CD8-positive, alpha-beta memory T cell (primary cell): ENCODE results near the gene ORMDL3. TPM values are rescaled to one million over a fixed set of nuclear protein-coding genes. Genes with fewer than 3 reads are reported as not detected.
A peak's percentile ranks its signal among the peaks of the same experiment; 100 is the strongest.
"Not testable (repeated sequence)": the region's sequence is repeated elsewhere in the genome, so short reads cannot be mapped to it uniquely, and the experiment has no call there.

ENCODE experiments used
- CTCF ChIA-PET: fragments of 350-600 bp; sonication (Branson Sonifier 250); formaldehyde crosslinking; loops from one replicate; lab custom pipeline; 2021; ENCODE audit warnings: antibody characterized with exemption; lab: Charles Lee
- POLR2A ChIA-PET: fragments of 350-600 bp; sonication (Branson Sonifier 250); formaldehyde crosslinking; loops from one replicate; lab custom pipeline; 2021; ENCODE audit warnings: antibody characterized with exemption; lab: Charles Lee
- DNase-seq, 5 donors: peaks; one replicate each; pipeline versions ENCODE4 v3.0.0 to v3.0.0-alpha.2; 2020 to 2022; ENCODE audit warnings: mixed read lengths in 1 of 5
- H3K27ac ChIP-seq: one replicate; pipeline ENCODE4 v1.7.0; 2013; ENCODE audit warnings: low read depth, mild to moderate bottlenecking, low read length, moderate library complexity
- H3K27me3 ChIP-seq: 2 replicates; pipeline ENCODE4 v1.7.0; 2013; ENCODE audit warnings: low read length, mild to moderate bottlenecking; ENCODE audit not compliant: insufficient read depth, poor library complexity, severe bottlenecking
- H3K36me3 ChIP-seq: 2 replicates; pipeline ENCODE4 v1.7.0; 2013; ENCODE audit warnings: mild to moderate bottlenecking, low read length, moderate library complexity; ENCODE audit not compliant: insufficient read depth
- H3K4me1 ChIP-seq: 2 replicates; pipeline ENCODE4 v1.7.0; 2013; ENCODE audit warnings: mild to moderate bottlenecking, low read length, moderate library complexity; ENCODE audit not compliant: insufficient read depth
- H3K4me3 ChIP-seq: 2 replicates; pipeline ENCODE4 v1.7.0; 2013; ENCODE audit warnings: mild to moderate bottlenecking, low read length
- H3K9me3 ChIP-seq: 2 replicates; pipeline ENCODE4 v1.7.0; 2013; ENCODE audit warnings: mild to moderate bottlenecking, low read length
- H3K27ac Mint-ChIP-seq, 8 donors: one replicate each; pipeline ENCODE4 v1.8.0; 2020 to 2021; ENCODE audit warnings: mixed read lengths in 8 of 8, mild to moderate bottlenecking in 6 of 8, inconsistent platforms in 3 of 8, moderate library complexity in 3 of 8
- H3K27me3 Mint-ChIP-seq, 2 donors: one replicate each; pipeline ENCODE4 v1.8.0; 2020 to 2021; ENCODE audit warnings: mixed read lengths in 2 of 2, mild to moderate bottlenecking in 1 of 2, moderate library complexity in 1 of 2
- H3K36me3 Mint-ChIP-seq, 3 donors: one replicate each; pipeline ENCODE4 v1.8.0; 2020 to 2021; ENCODE audit warnings: mixed read lengths in 3 of 3, inconsistent platforms in 1 of 3, mild to moderate bottlenecking in 1 of 3
- H3K4me1 Mint-ChIP-seq, 3 donors: one replicate each; pipeline ENCODE4 v1.8.0; 2020 to 2021; ENCODE audit warnings: mixed read lengths in 3 of 3, inconsistent platforms in 1 of 3, mild to moderate bottlenecking in 1 of 3
- H3K4me3 Mint-ChIP-seq, 7 donors: one replicate each; pipeline ENCODE4 v1.8.0; 2020 to 2021; ENCODE audit warnings: mixed read lengths in 7 of 7, mild to moderate bottlenecking in 6 of 7, moderate library complexity in 4 of 7, inconsistent platforms in 2 of 7
- H3K9me3 Mint-ChIP-seq, 5 donors: one replicate each; pipeline ENCODE4 v1.8.0; 2020 to 2022; ENCODE audit warnings: mixed read lengths in 5 of 5, mild to moderate bottlenecking in 3 of 5, moderate library complexity in 2 of 5, inconsistent platforms in 1 of 5
- polyA plus RNA-seq: library from polyadenylated mRNA; unstranded; fragments of 300-500 nt; fragmentation: Illumina TruSeq; gene quantifications from one replicate; pipeline ENCODE4 v1.2.3, GENCODE V29; 2021
- total RNA-seq, 2 experiments: library from RNA; stranded (reverse); gene quantifications; one replicate each; pipeline ENCODE4 v1.2.3, GENCODE V29; 2021

The ORMDL3 gene
- total and polyA plus RNA-seq, 3 experiments from 2014 or later: 73.6 to 217 (median 76.4) TPM

- Mint-ChIP-seq H3K4me1 (peaks cover 7 to 10% (median 8%) of the 10 kb centered on the region in 3 donors), H3K9me3 (no peaks in the 10 kb centered on the region), H3K4me3 (no peak overlapping the region), H3K27me3 (no peaks in the 10 kb centered on the region), H3K36me3 (peaks cover 9 to 85% (median 36%) of the 10 kb centered on the region in 3 donors), H3K27ac (peak overlapping the region in 2 of 8 donors; percentile 4 to 5)
- Histone ChIP-seq H3K4me1 (peaks cover 1% of the 10 kb centered on the region), H3K9me3 (no peaks in the 10 kb centered on the region), H3K27ac (no peak overlapping the region), H3K36me3 (peaks cover 6% of the 10 kb centered on the region), H3K27me3 (no peaks in the 10 kb centered on the region), H3K4me3 (no peak overlapping the region)
- POLR2A ChIA-PET: interaction anchor here (0.7 kb wide), 4 partner anchors 11 to 149 kb away, joined by 4 to 16 read pairs (median 4); no protein-coding TSS in a partner anchor
- CTCF ChIA-PET: interaction anchor here (0.9 to 1.7 kb wide), 2 partner anchors 72 to 255 kb away, joined by 3 to 4 read pairs; partner anchors contain the start of gene PSMD3
- DNase-seq: no peak
These were observed 18.5 kb downstream of the ORMDL3 start for GRCh38 chr17:39908789-39909352.

GRCh38 chr17:39904990-39905288, 22.5 kb downstream of the ORMDL3 start:
- no peak overlapping the region for H3K27ac ChIP-seq
- peaks cover 5% of the 10 kb centered on the region for H3K36me3 ChIP-seq
- POLR2A ChIA-PET: no interaction called here
- no peak overlapping the region for H3K4me3 Mint-ChIP-seq
- H3K27me3 ChIP-seq: no peaks in the 10 kb centered on the region
- peaks cover 17 to 20% (median 18%) of the 10 kb centered on the region in 3 donors for H3K4me1 Mint-ChIP-seq
- H3K9me3 Mint-ChIP-seq: no peaks in the 10 kb centered on the region
- CTCF ChIA-PET: interaction anchor here (0.9 to 1.6 kb wide), 2 partner anchors 54 to 75 kb away, joined by 3 to 5 read pairs; partner anchors contain the start of gene PSMD3
- H3K9me3 ChIP-seq: no peaks in the 10 kb centered on the region
- H3K36me3 Mint-ChIP-seq: peaks cover 6 to 58% (median 26%) of the 10 kb centered on the region in 3 donors
- no peaks in the 10 kb centered on the region for H3K27me3 Mint-ChIP-seq
- H3K27ac Mint-ChIP-seq: peak overlapping the region in 1 of 8 donors; percentile 77
- H3K4me1 ChIP-seq: peaks cover 14% of the 10 kb centered on the region
- H3K4me3 ChIP-seq: no peak overlapping the region
- no peak for DNase-seq

DNA sequence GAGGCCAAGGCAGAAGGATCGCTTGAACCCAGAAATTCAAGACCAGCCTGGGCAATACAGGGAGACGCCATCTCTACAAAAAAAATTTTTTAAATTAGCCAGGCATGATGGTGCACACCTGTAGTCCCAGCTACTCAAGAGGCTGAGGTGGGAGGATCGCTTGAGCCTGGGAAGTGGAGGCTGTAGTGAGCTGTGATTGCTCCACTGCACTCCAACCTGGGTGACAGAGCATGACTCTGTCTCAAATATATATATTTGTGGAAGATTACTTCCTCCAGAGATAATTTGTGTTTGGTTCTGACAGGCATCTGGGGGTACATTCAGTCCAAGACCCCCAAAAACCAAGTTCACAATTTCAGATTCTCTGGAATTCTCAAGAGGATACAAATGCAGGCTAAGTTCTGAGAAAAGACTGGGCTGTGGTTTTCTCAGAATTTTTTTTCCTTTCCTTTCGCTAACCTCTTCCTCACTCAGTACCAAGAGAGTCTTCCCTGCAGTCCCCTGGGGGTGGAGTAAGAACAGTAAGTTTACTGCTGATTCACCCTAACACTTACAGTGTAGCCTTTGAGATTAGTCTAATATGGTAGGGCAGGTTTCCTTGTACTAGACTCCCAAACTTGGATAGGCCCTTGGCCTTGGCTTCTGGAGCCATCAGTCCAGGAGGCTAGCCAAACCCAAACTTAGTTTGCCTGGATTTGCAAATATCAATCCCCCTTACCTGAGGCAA, 24.1 kb downstream of the ORMDL3 start:
- DNase-seq: no peak
- Histone ChIP-seq H3K4me1 (peaks cover 14% of the 10 kb centered on the region), H3K4me3 (no peak overlapping the region), H3K27me3 (no peaks in the 10 kb centered on the region), H3K27ac (peak overlapping the region; percentile 11), H3K9me3 (no peaks in the 10 kb centered on the region), H3K36me3 (no peaks in the 10 kb centered on the region)
- Mint-ChIP-seq H3K27me3 (no peaks in the 10 kb centered on the region), H3K4me3 (peak overlapping the region in 6 of 7 donors; percentile 6 to 65 (median 48)), H3K36me3 (peaks cover 6 to 46% (median 23%) of the 10 kb centered on the region in 3 donors), H3K4me1 (peaks cover 17 to 20% (median 18%) of the 10 kb centered on the region in 3 donors), H3K9me3 (no peaks in the 10 kb centered on the region), H3K27ac (peak overlapping the region in 6 of 8 donors; percentile 52 to 80 (median 67))
- POLR2A ChIA-PET: interaction anchor here (0.6 kb wide), 1 partner anchor 166 kb away, joined by 6 read pairs; no protein-coding TSS in a partner anchor
- CTCF ChIA-PET: interaction anchor here (1.4 to 1.6 kb wide), 2 partner anchors 22 to 77 kb away, joined by 3 read pairs; partner anchors contain the start of gene PSMD3

- not testable (repeated sequence) for H3K9me3 Mint-ChIP-seq, H3K27ac Mint-ChIP-seq, H3K4me3 Mint-ChIP-seq, DNase-seq, H3K27ac ChIP-seq, H3K9me3 ChIP-seq, H3K27me3 ChIP-seq, H3K36me3 ChIP-seq, H3K4me3 ChIP-seq, H3K27me3 Mint-ChIP-seq
- Mint-ChIP-seq H3K36me3 (peaks cover 6 to 37% (median 19%) of the 10 kb centered on the region in 3 donors), H3K4me1 (peaks cover 17 to 20% (median 18%) of the 10 kb centered on the region in 3 donors)
- ChIA-PET CTCF (interaction anchor here (1.4 kb wide), 1 partner anchor 24 kb away, joined by 3 read pairs; no protein-coding TSS in a partner anchor), POLR2A (interaction anchor here (0.6 kb wide), 1 partner anchor 89 kb away, joined by 3 read pairs; no protein-coding TSS in a partner anchor)
- peaks cover 14% of the 10 kb centered on the region for H3K4me1 ChIP-seq
These were observed 25.4 kb downstream of the ORMDL3 start for GRCh38 chr17:39902027-39902426.

DNA sequence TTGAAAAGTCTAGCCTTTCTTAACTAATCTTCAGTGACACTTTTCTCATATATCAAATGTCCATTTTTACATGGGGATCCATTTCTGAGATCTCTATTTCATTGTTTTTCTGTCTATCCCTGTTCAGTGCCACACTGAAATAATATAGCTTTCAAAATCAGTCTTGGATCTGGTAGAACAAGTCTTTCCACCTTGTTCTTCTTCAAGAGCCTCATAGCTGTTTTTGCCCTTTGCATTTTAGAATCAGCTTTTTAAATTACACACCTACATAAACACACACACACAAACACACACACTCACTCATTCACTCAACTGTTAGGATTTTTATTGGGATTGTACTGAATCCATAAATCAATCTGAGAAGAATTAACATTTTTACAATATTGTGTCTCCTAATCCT, 28.2 kb downstream of the ORMDL3 start:
- Histone ChIP-seq H3K27ac (no peak overlapping the region), H3K4me1 (peaks cover 14% of the 10 kb centered on the region), H3K9me3 (no peaks in the 10 kb centered on the region), H3K36me3 (no peaks in the 10 kb centered on the region), H3K4me3 (no peak overlapping the region), H3K27me3 (no peaks in the 10 kb centered on the region)
- H3K4me3 Mint-ChIP-seq: no peak overlapping the region
- peaks cover 14 to 22% (median 16%) of the 10 kb centered on the region in 3 donors for H3K4me1 Mint-ChIP-seq
- ChIA-PET CTCF (no interaction called here), POLR2A (no interaction called here)
- no peaks in the 10 kb centered on the region for H3K9me3 Mint-ChIP-seq
- peak overlapping the region in 1 of 8 donors; percentile 36 for H3K27ac Mint-ChIP-seq
- peaks cover 0 to 9% (median 4%) of the 10 kb centered on the region in 3 donors for H3K36me3 Mint-ChIP-seq
- no peak for DNase-seq
- no peaks in the 10 kb centered on the region for H3K27me3 Mint-ChIP-seq

DNA sequence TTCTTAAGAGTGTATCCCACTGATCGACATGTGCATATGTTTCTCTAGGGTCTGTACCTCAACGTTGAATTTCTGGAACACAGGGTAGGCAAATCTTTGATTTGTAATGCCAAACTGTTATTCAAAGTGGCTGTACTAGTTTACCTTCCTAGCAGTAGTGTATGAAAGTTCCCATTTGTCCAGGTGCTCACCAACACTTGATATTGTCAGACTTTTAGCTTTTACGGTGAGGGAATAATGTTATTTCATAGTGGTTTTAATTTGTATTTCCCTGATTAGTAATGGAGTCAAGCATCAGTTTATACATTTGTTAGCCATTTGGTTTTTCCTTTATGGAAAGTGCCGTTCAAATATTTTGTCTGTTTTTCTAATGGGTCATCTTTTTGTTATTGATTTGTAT, 29.3 kb downstream of the ORMDL3 start:
- Mint-ChIP-seq H3K27me3 (no peaks in the 10 kb centered on the region), H3K4me3 (no peak overlapping the region), H3K36me3 (peaks cover 0 to 6% (median 3%) of the 10 kb centered on the region in 3 donors), H3K9me3 (no peaks in the 10 kb centered on the region), H3K27ac (peak overlapping the region in 1 of 8 donors; percentile 15), H3K4me1 (peaks cover 6 to 11% (median 8%) of the 10 kb centered on the region in 3 donors)
- H3K9me3 ChIP-seq: no peaks in the 10 kb centered on the region
- H3K4me3 ChIP-seq: no peak overlapping the region
- DNase-seq: no peak
- no peaks in the 10 kb centered on the region for H3K36me3 ChIP-seq
- peaks cover 5% of the 10 kb centered on the region for H3K4me1 ChIP-seq
- CTCF ChIA-PET: no interaction called here
- POLR2A ChIA-PET: no interaction called here
- no peaks in the 10 kb centered on the region for H3K27me3 ChIP-seq
- H3K27ac ChIP-seq: no peak overlapping the region

- Mint-ChIP-seq H3K27me3 (peaks cover 0 to 13% of the 10 kb centered on the region in 2 donors), H3K4me1 (peaks cover 4 to 9% (median 4%) of the 10 kb centered on the region in 3 donors), H3K4me3 (no peak overlapping the region), H3K27ac (peak overlapping the region in 4 of 8 donors; percentile 24 to 95 (median 58)), H3K9me3 (peaks cover 0 to 4% (median 0%) of the 10 kb centered on the region in 5 donors), H3K36me3 (peaks cover 0 to 3% (median 2%) of the 10 kb centered on the region in 3 donors)
- Histone ChIP-seq H3K4me3 (no peak overlapping the region), H3K36me3 (no peaks in the 10 kb centered on the region), H3K9me3 (no peaks in the 10 kb centered on the region), H3K27ac (no peak overlapping the region), H3K4me1 (no peaks in the 10 kb centered on the region), H3K27me3 (no peaks in the 10 kb centered on the region)
- ChIA-PET POLR2A (interaction anchor here (1.3 kb wide), 1 partner anchor 118 kb away, joined by 3 read pairs; no protein-coding TSS in a partner anchor), CTCF (interaction anchor here (1.0 kb wide), 1 partner anchor 64 kb away, joined by 3 read pairs; no protein-coding TSS in a partner anchor)
- DNase-seq: no peak
These were observed 32.6 kb downstream of the ORMDL3 start for GRCh38 chr17:39894681-39895376.
